SIG-M5 (cell line): Measurements from ENCODE around the gene C11orf58.

Source experiments
- DNase-seq: peaks from one replicate; lab custom pipeline; 2025; lab: John Stamatoyannopoulos, UW

The C11orf58 gene

DNA sequence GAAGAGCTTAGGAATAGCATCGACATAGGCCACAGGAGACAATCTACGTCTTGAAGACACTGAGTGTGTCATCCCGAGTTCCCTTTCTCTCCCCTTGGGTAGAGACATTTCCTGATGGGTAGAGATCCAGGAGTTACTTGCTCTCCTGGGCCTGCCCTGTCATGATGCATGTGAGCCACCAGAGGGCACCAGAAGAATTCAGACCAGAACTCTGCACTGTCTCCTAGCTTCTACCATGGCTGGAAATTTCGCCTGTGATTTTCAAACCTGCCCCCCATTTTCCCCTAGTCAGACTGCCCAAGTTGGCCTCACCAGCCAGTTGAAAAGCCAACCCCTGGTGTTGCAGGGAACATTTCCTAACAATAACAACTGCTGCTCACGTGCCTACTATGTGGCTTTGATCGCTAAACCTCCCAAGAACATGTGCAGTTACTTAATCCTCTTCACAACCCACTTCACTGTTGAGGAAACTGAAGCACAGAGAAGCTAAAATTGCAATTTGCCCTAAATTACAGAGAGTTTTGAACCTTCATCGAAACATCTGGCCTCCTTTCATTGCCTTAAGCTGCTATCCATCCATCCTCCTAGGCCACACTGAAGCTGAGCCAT, 47.2 kb downstream of the C11orf58 start:
- no peak for DNase-seq

DNA sequence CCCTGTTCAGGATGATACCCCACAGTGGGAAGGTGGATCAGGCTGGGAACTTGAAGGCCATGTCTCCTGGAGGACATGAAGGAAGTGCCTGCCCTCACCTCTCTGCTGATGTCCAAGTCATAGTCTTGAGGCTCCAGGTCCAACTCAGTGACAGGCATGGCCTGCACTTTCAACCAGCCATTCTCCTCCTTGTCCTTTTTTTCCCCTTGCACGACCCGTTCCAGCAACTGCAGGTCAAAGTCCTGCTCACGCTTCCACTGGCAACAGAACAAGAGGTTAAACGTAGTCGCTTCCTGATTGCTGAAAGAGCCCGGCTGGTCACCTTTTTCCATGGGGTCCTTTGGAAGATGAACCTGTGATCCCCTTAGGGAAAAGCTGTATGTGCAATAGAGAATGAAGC, 47.7 kb downstream of the C11orf58 start:
- DNase-seq, result no peak

GRCh38 chr11:16787035-16787742, 48.7 kb downstream of the C11orf58 start:
- no peak for DNase-seq

- DNase-seq, result no peak
Measured at GRCh38 chr11:16788141-16789062, 50.0 kb downstream of the C11orf58 start.

DNA sequence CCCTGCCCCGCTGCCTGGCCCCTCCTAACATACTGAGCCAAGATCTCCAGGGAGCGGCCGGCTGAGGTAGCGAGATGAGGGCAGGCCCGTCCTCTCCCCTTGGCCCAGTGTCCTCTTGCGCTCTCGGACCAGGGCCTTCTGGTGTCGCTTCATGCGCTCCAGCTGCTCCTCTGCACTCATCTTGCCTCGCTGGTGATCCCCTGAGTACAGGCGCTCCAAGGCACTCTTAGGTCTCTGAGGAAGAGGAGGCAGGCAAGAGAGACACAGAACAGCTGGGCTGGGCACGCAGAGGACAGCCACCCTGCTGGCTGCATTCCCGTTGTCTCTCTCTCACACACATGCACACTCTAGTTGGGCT, 50.6 kb downstream of the C11orf58 start:
- no peak for DNase-seq

DNA sequence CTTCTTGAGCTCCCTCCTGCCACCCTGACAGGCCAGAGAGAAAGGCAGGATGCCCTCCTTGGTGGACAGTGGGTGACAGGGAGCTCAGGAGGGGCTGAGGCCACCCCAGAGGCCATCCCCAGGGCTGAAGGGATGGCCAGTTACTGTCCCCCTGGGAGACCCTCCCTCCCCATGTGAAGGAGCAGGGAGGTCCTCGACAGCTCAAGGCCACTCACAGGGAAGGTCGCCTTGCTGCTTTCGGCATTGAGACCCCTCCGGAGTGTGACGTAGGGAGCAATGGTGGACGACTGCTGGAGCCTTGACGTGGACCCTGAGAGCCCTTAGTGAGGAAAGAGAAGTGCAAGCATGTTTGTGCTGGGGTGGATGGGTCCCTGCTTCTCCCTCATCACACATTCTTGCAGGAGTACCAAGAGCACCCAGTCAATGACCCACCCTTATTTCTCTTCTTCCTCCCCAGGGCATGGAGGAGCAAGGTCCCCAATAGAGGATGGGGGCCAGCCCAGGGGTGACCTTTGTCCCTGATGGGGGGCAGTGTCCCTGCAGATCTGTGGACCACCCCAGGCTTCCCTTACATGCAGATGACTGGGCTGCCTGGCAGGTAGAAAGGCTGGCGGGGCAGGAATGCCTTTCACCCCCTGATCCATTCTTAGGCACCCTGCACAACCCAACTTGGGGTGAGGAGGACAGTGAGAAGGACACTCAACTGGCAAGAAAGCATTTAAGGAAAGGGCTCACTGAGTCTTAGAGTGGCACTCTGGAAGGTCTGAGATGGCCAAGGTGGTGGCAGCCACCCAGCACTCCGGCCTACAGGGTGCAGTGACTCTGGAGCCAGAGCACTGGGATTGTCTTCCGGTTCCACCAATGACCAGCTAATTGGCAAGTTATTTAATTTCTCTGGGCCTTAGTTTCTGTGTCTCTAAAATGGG, 51.4 kb downstream of the C11orf58 start:
- DNase-seq, result no peak

DNA sequence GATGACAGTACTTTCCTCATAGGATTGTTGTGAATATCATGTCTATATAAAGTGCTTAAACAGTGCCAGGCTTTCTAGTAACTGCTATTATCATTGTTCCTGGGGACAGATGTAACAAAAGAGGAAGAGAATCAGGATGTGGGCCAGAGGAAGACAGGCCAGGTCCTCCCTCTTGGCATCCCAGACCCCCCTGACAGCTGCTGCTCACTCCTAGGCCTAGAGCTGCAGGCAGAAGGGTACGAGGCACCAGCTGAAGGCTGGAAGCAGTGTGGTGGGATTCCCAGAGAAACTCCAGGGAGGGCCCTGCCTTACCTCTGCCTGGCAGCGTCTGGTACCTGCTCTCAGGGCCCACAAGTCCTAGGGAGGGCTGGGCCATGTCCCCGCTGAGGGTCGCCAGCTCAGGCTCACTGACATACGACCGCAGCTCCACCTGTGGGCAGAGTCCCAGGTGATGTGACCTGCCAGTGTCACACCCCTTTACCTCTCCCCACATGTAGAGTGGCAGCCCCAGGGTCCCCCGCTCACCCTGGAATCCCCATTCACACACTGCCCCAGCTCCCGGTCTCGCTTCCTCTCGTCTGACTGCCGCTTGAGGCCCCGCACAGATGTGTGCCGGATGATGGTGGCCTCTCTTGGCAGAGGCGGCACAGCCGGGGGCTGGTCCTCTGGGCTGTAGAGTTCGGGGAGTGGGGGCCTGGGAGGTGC, 52.2 kb downstream of the C11orf58 start:
- DNase-seq, result no peak

GRCh38 chr11:16791191-16791961, 52.9 kb downstream of the C11orf58 start:
- DNase-seq, result no peak

- no peak for DNase-seq
Measured at GRCh38 chr11:16792426-16792825, 54.0 kb downstream of the C11orf58 start.

GRCh38 chr11:16793009-16793408, 54.6 kb downstream of the C11orf58 start:
- DNase-seq, result no peak

DNA sequence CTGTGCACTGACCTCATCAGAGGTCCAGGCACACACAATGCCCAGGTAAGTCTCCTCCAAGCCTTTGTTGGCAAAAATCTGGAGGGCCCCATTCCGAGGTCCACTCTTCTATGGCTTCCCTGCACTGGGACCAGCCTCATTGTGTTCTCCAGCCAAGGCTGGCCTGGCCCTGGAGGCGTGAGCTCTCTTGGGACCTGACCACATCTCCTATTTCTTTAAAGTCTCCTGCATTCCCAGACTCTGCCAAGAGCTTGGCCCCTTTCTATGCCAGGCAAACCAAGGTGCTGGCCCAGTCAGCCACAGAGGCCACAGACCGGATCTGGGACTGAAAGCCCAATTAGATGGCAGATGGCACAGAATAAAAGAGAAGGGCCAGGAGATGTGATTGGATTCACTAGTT, 55.1 kb downstream of the C11orf58 start:
- DNase-seq, result no peak

GRCh38 chr11:16794047-16794818, 55.8 kb downstream of the C11orf58 start:
- DNase-seq, result no peak

- DNase-seq, result no peak
Measured at GRCh38 chr11:16795146-16795545, 56.7 kb downstream of the C11orf58 start.

DNA sequence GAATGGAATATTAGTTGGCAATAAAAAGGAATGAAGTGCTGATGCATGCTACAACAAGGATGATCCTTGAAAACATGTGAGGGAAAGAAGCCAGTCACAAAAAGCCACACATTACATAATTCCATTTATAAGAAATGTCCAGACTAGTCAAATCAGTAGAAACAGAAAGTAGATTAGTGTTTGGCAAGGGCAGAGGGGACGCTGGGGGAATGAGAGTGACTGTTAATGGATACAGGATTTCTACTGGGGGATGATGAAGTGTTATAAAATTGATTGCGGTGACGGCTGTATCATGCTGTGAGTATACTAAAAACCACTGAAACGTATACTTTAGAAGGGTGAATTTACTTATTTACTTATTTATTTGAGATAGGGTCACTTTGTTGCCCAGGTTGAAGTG, 57.9 kb downstream of the C11orf58 start:
- no peak for DNase-seq

GRCh38 chr11:16797776-16798175, 59.3 kb downstream of the C11orf58 start:
- no peak for DNase-seq

GRCh38 chr11:16799221-16799620, 60.8 kb downstream of the C11orf58 start:
- no peak for DNase-seq

DNA sequence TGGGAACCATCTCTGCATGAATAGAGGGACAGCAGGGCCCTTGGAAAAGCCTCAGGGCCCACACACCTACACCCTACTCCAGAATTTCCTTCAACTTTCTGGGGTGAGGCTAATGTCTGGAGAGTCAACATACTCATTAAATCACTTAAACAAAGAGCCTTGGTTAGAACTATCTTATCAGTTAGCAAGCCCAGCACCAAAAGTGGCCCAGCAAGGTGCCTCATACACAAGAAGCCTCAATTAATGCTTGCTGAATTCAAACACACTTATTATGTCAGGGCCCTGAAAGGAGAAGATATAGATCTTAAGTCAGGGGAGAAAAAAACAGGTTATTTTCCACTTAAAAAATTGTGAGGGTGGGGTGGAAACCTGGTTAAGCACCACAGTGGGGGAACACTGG, 61.4 kb downstream of the C11orf58 start:
- no peak for DNase-seq

GRCh38 chr11:16800382-16800781, 61.9 kb downstream of the C11orf58 start:
- no peak for DNase-seq

GRCh38 chr11:16801288-16801980, 63.0 kb downstream of the C11orf58 start:
- no peak for DNase-seq
